ENCODE data around the gene DENND1C.

The DENND1C gene, protein sequence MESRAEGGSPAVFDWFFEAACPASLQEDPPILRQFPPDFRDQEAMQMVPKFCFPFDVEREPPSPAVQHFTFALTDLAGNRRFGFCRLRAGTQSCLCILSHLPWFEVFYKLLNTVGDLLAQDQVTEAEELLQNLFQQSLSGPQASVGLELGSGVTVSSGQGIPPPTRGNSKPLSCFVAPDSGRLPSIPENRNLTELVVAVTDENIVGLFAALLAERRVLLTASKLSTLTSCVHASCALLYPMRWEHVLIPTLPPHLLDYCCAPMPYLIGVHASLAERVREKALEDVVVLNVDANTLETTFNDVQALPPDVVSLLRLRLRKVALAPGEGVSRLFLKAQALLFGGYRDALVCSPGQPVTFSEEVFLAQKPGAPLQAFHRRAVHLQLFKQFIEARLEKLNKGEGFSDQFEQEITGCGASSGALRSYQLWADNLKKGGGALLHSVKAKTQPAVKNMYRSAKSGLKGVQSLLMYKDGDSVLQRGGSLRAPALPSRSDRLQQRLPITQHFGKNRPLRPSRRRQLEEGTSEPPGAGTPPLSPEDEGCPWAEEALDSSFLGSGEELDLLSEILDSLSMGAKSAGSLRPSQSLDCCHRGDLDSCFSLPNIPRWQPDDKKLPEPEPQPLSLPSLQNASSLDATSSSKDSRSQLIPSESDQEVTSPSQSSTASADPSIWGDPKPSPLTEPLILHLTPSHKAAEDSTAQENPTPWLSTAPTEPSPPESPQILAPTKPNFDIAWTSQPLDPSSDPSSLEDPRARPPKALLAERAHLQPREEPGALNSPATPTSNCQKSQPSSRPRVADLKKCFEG

DNA sequence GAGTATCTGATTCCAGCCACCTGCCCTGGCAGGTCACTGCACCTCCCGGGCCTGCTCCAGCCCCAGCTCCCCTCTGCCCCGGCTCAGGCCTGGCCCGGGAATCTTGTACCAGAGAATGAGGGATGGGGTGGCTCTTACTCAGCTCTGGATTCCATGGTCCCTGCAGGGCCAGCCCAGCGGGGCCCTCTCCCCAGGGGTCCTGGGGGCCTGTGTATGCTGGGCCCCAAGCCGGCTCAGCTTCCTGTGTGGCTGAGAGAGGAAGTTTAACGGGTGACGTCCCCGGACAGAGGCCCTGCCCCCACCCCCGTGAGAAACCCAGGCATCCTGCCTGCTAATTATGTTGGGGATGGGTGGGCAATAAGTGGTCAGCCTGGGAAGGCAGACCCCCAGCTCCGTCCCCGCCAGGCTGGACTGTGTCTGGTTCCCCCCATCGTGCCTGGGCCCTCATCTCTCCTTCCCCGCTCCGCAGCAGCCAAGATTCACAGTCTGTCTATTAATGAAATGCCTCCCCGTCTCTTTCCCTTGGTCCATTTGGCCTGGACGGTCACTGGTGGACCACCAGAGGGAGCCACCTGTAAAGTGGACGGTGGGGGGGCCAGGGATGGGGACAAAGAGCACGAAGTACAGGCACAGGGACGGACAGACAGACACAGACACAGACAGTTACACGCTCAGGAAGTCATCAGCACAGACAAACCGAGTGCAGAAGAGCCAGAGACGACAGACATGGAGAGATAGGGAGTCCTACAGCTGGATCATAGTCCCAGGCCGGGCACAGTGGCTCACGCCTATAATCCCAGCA is at the start of gene DENND1C:
TSS of gene DENND1C (minus strand) at position 247 of the 802 bp plus-strand sequence. CDS start at position 155, 92 bp downstream.
- DNase-seq, result peak in 2 of 4 experiments; percentile 41 to 65

DNA sequence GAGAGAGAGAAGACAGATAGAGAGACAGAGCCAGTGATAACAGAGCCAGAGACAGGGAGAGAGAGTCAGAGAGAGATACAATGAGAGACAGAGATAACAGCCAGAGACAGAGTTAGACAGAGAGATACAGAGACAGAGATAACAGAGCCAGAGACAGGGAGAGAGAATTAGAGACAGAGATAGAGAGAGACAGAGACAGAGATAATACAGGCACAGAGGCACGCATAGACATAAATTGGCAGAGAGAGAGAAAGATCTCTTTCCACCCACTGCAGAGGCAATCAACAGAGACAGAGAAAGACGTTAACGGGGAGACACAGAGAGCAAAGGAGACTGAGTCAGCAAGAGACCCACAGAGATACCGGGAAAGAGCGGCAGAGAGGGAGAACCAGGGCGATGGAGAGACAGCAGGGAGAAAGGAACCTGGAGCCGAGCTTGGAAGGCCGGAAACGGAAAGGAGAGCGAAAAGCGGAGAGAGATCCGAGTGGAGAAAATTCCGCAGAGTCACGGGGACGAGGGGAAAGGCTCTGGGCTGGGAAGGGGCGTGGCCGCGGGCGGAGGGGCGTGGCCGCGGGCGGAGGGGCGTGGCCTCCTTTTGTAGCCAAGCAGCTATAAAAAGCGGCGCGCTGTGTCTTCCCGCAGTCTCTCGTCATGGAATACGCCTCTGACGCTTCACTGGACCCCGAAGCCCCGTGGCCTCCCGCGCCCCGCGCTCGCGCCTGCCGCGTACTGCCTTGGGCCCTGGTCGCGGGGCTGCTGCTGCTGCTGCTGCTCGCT is 49.0 kb upstream of the DENND1C start, which contains the start of gene TNFSF9:
TSS of gene TNFSF9 (plus strand) at position 641 of the 777 bp plus-strand sequence. CDS start at position 652, 11 bp downstream.
- peak; percentile 59 to 66 (median 62) for DNase-seq

DNA sequence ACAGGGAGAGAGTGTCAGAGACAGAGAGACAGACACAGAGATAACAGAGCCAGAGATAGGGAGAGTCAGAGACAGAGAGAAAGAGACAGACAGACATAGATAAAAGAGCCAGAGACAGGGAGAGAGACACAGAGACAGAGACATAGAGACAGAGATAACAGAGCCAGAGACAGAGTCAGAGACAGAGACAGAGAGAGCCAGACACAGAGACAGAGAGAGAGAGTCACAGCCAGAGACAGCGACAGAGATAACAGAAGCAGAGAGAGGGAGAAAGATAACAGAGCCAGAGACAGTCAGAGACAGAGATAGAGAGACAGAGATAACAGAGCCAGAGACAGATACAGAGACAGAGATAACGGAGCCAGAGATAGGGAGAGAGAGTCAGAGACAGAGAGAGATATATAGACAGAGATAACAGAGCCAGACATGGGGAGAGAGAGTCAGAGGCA is 48.4 kb upstream of the DENND1C start:
- no peak for DNase-seq

DNA sequence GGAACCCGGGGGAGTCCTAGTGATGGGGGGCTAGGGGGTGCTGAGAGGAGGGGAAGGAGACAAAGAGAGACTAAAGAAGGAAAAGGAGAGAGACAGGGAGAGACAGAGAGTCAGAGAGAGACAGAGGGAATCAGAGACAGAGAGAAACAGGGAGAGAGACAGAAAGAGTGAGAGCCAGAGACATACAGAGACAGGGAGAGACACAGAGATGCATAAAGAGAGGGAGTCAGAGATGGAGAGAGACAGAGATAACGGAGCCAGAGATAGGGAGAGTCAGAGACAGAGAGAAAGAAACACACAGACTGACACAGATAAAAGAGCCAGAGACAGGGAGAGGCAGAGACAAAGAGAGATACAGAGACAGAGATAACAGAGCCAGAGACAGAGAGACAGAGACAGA is 47.8 kb upstream of the DENND1C start:
- DNase-seq, result no peak

DNA sequence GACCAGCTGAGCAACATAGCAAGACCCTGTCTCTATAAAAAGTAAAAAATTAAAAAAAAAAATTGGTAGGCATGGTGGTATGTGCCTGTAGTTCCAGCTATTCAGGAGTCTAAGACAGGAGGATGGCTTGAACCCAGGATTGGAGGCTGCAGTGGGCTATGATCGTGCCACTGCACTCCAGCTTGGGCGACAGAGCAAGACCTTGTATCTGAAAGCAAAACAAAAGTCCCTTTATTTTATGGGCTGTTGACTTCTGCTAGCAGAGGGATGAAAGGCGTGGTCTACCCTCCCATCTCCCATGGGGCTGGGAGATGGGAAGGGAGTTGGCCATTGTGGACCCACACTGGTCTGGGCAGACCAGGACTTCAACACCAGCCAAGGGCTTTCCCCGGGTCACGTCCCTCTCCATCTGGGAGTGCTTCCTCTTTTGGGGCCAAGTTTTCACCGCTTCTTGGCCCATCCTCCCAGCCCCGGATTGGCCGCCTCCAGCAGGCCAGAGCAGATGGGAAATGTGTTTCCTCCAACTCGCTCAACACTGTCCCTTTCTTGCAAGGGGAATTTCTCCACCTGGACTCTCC is 47.0 kb upstream of the DENND1C start:
- DNase-seq, result no peak

DNA sequence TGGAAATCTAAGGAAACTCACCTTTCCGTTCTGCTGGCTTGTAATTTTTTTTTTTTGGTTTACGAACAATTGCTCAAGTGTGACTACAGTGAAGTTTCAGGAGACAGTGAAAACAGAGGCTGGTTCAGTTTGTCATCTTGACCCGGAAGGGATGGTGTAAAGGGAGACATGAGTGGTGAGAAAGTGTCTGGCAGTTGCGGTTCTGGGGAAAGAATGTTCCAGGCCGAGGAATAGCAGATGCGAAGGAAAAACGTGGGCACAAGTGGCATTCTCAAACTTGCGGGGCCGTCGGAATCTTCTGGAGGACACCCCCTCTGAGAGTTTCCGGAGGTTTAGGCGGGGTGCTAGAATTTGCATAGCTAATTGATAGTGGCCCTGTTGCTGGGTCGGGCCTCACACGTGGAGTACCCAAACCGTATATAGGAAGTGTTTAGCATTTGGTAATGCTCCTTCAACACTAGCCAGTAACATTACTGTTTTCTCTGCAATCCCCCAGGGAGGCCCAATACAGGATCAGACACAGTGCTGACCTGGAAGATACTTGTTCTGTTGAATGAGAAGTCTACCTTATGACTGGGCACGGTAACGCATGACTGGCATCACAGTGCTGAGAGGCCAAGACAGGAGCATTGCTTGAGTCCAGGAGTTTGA is 46.4 kb upstream of the DENND1C start:
- DNase-seq, result no peak

DNA sequence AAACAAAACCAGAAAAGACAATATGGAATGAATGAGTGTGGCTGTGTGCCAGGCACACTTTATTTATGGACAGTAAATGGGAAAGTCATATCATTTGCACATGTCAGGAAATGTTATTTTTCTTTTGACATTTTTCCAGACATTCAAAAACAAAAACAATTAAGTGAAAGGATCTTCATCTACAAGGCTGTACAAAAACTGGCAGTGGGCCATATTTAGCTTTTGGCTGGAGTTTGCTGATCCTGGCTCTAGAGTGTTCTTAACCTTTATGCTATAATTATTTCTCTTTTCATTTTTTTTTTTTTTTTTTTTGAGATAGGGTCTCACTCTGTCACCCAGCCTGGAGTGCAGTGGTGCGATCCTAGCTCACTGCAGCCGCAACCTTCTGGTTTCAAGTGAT is 42.7 kb upstream of the DENND1C start:
- no peak for DNase-seq

DNA sequence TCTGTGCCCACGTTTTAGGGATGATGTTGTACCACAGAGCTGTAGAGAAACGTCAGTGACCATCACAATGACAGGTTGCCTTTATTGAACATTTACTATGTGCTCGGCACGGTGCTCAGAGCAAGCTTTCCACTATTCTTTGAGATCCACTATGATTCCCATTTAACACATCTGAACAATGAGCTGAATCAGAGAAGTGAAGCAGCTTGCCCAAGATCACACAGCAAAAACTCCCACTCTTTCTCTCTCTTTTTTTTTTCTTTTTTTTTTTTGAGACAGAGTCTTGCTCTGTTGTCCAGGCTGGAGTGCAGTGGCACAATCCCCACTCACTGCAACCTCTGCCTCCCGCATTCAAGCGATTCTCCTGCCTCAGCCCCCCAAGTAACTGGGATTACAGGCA is 41.1 kb upstream of the DENND1C start:
- DNase-seq, result no peak

DNA sequence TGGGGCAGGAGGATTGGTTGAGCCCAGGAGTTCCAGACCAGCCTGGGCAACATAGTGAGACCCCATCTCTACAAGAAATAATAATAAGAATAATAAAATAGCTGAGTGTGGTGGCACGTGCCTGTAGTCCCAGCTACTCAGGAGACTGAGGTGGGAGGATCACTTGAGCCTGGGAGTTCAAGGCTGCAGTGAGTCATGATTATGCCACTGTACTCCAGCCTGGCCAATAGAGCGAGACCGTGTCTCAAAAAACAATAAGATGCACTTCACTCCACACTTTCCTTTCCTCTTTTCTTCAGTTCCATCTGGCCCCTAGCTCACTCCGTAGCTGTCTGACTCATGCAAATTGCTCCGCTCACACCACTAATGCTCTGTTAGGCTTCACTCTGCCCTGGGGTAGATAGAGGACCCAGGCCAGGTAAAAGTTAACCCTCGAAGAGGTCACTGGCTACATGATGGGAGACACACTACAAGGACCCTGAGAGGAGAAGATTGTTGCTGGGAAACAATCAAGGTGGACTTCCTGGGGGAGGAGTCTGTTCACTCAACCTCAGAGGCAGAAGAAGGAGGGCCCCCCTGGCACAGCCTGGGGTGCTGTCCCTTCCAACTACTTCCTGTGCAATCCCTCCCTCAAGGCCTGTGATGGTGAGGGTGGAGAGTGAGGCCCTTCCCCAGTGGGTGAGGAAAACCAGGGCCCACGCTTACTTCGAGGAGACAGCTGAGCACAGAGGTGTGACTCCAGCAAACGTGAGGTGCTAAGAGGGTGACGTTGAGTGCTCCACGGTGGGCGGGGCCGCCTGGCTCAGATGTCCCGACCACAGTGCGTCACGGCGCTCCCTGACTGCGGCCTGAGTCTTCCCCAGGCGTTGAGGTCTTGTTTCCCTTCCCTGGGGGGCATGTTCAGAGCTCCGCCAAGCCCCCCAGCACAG is 40.4 kb upstream of the DENND1C start:
- no peak for DNase-seq

DNA sequence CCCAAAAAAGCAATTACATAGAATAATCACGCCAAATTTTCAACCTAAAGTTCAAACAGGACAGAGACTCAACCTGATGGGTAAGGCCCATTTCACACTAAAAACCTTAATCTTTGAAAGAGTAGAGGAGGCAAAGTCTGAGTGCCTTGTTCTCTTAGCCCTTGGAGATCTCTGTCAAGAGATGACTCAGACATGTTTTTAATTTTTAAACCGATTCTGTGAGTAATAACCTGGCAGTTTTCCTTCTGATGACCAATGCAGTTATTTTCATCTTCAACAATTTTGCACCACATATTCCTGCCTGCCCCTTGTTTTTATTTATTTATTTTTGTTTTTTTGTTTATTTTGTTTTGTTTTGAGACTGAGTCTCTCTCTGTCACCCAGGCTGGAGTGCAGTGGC is 37.7 kb upstream of the DENND1C start:
- no peak for DNase-seq

DNA sequence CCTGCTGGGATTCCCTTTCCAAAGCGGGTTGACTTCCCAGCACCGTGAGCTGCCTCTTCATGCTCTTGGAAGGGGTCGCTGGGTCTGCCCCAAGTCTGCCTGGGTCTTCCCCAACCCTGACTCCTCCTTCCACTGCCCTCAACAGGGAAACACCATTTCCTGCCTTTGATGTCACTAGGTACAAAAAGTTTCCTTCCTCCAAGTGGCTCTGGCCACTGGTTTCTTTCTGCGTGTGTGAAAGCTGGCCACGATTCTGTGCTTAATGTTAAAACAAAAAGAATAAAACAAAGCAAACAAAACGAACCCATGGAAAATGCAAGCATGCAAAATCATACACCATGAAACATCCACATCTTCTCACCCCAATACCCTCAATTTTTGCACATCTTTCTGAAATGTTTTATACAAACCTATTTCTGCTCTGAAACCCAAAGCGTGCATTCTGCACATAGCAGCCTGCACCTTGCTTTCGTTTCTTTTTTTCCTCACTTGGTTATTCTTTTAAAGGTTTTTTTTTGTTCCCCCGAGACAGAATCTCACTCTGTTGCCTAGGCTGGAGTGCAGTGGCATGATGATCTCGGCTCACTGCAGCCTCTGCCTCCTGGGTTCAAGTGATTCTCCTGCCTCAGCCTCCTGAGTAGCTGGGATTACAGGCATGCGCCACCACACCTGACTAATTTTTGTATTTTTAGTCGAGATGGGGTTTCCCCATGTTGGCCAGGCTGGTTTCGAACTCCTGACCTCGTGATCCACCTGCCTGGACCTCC is 36.7 kb upstream of the DENND1C start:
- DNase-seq, result no peak

DNA sequence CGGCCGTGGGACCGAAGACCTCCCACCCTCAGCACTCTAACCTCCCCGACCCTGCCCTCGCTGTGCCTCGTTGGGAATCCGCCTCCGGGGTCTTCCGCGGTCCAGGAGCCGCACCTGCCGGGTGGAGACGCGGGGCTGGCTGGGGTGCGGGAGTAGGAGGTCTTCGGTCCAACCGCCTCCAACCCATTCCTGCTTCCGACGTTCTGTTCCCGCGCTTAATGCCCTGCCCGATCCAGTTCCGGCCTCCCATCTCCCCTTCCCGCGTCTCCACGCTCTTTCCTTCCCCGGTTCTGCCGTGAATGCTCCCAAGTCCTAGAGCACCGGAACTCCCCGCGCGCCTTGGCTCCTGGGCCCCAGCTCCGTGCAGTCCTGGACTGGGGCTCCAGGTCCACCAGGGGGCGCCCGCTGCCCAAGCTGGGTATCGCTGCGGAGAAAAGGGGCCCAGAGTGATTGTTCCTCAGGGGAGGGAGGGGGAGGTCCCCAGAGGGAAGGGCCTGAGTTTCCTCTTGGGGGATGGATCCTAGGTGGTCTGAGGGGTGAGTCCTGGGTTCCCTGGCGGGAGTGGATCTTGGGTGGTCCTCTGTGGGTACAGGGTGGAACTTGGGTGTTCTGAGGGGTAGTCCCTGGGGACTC is 35.2 kb upstream of the DENND1C start:
- DNase-seq, result peak; percentile 87 to 92 (median 90)

DNA sequence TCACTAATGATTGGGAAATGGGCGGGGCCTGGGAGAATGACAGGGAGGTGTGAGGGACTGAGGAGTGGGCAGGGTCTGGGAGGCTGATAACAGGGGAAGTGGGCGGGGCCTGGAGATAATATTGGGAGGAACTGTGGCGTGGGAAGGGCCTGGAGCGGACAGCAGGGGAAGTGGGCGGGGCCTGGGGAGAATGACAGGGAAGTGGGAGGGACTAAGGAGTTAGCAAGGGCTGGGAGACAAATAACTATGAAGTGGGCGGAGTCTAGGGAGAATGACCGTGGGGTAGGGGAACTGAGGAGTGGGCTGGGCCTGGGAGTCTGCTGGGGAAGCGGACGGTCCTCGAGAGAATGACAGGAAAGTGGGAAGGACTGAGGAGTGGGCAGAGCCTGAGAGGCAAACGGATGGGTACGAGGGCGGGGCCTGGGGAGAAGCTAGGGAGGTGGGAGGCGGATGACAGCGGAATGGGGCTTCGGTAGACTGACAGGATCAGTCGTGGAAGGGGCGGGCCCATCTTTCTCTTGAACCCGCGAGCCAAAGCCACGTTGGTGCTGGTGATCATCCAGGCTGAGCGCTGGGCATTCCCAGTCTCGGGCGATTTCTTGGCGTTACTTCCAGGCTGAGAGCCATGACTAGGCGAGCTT is 34.6 kb upstream of the DENND1C start:
- peak in 2 of 4 experiments; percentile 12 to 36 for DNase-seq

DNA sequence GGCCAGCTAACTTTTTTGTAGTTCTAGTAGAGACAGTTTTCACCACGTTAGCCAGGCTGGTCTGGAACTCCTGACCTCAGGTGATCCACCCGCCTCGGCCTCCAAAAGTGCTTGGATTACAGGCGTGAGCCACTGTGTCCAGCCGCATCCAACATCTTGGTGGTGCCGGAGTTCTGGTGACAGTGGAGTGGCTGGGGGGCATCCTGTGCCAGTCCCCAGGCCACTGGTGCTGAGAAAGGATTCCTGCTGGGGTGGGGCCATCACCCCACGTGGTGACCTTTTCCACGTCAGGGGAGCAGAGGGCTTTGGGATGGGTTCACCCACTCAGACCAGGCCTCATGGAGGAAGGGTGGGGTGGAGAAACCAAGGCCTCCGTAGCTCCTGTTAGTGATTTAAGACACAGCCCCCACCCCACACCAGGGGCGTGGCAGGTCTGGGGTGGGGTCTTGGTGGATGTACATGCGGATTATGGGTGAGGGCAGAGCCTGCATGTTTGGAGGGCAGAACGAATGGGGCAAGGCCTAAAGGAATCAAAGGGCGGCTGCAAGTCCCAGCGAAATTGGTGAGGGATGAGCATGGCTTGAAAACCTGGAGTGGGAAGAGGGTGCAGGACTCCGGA is 33.4 kb upstream of the DENND1C start:
- DNase-seq, result no peak

DNA sequence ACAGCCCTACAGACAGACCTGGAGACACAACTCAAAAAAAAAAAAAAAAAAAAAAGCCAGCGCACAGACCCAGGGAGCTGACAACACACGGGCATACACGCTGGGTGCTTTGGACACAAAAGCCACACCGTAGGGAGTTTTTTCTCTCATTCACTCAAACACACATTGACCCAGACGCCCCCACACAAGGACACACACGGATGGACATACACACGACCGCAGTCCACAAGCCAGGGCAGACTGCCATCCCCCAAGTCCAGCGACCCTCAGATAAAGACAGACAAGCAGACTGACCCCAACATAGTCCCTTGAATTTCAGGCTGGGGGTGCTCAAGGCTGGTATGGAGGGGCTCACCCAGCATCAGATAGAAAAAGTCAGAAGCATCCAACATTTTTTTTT is 32.5 kb upstream of the DENND1C start:
- DNase-seq, result no peak

DNA sequence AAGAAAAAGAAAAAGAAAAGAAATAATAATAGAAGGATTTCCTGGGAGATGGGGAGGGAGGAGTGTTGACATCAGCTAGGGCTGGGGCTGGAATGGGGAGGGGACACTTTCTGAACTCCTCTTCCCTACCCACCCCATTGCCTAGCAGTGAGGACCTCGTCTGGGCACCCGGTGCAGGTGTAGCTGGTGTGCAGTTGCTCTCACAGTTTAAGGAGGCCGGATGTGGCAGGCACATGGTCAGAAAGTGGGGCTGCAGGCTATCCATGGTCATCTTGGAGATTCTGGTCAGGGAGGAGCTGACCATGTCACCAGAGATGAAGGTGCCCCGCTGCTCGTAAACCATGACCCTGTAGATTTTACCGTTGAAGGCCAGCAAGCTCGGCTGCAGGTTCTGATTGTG is 29.0 kb upstream of the DENND1C start:
- no peak for DNase-seq

DNA sequence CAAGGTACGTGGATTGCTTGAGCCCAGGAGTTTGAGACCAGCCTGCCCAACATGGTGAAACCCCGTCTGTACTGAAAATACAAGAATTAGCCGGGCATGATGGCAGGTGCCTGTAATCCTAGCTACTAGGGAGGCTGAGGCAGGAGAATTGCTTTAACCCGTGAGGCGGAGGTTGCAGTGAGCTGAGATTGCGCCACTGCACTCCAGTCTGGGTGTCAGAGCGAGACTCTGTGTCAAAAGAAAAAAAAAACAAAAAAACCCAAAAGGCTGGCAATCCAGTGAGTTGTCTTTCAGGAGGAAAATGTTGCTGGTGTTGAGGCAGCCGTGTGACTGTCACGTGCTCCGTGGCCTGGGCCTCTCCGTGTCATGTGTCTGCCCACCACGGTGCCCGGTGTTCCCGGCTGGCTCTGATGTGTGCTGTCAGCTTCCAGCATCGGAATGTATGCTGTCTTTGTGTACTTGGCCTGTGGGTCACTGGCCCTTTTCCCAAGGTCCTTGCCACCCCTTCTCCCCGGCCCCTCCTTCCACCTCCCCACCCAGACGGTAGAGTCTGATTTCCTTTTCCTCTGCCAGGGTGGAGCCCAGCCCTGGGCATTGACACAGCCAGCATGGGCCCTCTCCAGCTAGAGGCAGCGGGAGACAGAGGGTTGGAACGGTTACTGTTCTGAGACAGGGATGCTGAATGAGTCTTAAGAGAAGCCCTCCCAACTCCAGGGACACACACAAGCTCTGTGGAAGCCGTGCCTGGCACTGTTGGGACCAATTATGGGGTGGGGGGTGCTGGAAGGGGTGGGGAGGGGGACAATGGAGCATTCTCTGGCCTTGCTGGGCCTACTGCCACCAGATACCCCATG is 27.8 kb upstream of the DENND1C start:
- DNase-seq, result no peak

Measured in activated naive CD4-positive, alpha-beta T cell (primary cell).